ENCODE measurements around the gene NEMP2.
"Not testable (repeated sequence)": the region's sequence is repeated elsewhere in the genome, so short reads cannot be mapped to it uniquely, and the experiment has no call there.

Gene NEMP2

DNA sequence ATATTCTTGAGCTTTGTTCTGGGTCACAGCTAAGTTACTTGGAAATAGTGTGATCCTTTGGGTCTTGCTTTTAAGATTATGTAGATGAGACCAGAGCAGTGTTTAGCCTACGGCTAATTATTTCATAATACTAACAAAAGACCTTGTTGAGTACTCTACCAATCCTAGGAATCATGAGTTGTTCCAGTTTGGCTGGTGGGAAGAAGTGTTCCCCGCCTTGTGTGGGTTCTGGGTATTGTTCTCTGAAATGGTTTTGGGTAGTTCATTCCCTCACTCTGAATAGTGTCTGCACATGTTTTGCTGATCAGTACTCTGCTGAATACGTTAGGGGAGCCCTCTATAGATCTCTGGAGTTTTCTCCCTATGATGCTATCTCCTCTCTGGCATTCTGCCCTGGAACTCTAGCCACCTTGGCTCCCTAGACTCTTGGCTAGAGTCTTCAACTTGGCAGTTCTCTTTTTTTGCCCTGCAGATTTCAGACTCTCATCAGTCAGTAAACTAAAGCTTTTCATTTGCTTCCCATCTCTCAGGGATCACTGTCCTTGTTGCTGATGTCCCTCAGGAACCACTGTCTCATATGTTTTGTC lies 48.4 kb downstream of the NEMP2 start:
- DNase-seq: no peak

DNA sequence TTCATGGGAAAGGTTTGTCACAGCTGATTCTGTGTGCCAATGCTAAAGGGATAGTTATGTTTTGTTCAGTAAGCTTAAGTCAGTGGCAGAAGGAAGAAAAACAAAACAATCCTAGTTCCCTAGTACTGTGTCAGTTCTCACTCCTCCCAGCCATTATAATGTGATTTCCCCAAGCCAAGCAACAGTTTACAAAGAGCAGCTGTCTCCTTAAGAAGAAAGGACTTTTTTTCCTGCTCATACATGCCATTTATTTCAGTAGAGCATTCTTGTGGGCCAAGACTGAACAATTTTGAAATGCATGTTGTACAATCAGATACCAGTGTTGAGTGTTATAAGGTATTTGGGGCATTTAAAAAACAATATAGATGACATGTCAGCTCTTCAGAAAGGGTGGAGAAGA lies 52.1 kb downstream of the NEMP2 start:
- no peak for DNase-seq

DNA sequence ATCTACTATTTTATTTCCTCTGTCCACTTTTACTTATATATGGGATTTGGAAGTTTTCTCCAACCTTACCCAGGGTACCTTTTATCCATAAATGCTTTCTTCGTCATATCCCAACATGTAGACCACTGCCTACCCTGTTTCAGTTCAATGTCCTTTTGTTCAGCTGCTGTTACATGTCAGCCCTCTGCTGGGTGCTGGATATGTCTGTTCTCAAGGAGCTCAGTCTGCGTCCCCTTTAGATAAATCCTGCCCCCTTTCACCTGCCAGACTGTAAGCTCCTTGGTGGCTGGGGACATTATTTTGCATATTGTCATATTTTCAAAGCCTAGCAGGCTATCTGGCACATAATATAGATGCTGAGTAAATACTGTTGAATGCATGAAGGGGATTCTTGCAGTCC lies 53.2 kb downstream of the NEMP2 start:
- no peak for DNase-seq

DNA sequence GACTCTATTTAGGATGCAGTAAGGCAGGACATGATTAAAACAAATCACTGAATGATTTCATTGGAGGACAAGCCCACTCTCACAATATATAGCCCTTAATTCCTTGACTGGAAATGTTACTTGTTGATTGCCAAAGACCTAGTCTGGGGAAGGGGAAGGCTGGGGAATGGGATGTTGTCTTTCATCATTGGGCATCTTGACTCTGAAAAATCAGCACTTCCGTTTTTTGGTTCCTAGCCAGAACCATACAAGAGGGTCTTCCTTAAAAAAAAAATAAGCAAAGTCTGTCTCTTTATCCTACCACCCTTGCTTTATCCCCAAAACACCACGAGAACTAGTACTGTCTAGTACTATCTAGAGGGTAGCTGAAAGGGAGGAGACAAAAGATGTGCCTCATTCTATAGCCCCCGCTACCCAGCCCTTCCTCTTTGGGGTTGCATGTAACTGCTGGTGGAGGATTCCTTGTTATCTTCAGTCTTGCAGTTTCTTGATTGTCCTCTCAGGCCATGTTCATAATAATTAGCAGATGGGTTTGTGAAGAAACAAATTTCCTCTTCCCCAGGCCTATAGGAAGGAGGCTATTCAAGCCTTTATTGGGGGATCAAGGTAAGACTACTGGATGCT lies 55.8 kb downstream of the NEMP2 start:
- DNase-seq: no peak

GRCh38 chr2:190477661-190478454 lies 56.7 kb downstream of the NEMP2 start:
- DNase-seq: no peak

DNA sequence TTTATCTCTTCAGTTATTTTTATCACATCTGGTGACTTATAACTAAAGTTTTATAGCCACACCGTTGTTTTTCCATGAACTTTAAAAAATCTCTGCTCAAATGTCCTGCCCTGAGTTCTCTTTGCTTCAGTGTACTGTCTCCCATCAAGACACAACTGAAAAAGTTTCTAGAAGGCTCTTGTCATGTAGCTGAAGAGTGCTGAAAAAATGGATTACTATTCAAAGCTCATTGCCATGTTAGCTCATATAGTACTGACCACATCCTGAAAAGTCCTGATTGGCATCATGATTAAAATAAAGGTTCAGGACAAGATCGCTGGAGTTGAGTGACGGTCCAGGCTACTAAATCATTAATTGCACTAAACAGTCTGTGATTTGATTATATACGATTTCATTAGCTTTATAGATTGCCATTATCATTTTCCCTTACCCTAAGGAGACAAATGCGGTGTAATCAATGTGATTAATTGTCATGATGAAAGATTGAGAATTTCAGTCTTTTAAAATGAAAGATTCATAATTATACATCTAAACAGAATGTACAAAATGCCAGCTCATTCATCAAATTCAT lies 64.2 kb downstream of the NEMP2 start:
- DNase-seq: no peak

DNA sequence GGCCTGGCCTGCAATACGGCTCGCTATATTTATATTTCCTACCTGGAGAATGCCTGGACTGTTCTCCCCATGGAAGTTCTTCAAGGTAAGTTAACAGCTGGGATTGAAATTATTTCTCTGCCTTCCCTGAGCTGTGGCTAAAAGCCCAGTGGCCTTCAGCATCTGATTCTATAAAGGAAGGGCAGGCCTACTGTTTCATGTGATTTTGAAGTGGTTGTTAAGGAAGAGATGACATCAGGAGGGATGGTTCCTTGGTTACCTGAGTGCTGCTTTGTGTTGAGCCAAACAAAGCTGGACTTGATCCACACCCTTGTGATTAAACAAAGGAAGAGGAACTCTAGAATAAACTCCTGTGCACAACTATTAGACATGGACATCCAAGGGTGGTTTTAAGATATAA lies 64.8 kb downstream of the NEMP2 start:
- DNase-seq: no peak

- no peak for DNase-seq
These were observed 65.5 kb downstream of the NEMP2 start for GRCh38 chr2:190468814-190469569.

DNA sequence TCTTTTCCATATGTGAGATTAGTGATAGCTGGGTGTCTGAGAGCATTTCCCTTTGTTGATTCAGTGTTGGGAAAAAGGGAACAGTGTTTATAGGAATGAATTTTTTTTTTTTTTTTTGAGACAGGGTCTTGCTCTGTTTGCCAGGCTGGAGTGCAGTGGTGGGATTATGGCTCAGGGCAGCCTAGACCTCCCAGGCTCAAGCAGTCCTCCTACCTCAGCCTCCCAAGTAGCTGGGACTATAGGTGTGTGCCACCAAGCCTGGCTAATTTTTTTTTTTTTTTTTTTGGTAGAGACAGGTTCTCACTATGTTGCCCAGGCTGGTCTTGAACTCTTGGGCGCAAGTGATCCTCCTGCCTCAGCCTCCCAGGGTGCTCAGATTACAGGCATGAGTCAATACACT lies 66.2 kb downstream of the NEMP2 start:
- not testable (repeated sequence) for DNase-seq

GRCh38 chr2:190467575-190468083 lies 66.9 kb downstream of the NEMP2 start:
- no peak for DNase-seq

DNA sequence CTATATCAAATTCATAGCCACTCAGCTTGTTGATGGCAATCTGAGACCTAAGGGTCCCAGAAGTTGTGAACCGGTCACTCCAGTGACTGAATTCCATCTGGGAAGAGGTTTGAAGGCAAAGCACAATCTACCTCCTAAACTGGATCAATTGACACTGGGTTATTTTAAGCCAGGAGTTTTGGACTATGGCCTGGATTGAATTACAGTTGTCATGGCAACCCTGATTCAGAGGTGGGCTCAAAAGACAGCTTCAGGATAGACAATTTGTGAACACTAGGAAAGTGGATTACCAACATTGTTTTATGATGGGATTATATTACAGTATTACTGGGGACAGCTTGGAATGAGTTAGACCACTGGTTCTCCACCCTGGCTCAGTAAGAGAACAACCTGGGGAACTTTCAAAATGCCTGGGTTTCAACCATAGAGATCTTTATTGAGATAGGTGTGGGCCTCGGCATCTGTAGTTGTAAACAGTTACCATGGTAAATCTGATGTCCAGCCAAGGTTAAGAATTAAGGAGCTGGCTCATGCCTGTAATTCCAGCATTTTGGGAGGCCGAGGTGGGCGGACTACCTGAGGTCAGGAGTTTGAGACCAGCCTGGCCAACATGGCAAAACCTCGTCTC lies 67.6 kb downstream of the NEMP2 start:
- DNase-seq: no peak

DNA sequence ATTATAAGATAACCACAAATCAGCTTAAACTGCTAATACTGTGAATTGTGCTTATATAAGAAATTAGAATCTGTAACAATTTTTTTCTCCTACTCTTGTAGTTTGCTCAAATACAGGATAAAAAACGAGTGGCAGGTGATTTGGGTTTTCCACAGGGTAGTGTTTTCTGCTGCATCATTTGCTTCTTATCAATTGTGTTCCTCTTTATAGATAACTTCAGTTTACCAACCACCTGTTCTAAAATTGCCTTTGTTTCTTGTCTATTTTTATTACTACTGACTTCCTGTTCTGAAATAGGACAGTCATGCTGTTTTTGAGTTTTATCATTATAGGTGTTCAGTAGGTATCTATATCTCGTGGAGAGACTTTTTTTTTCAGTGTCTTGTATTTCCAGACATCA lies 69.5 kb downstream of the NEMP2 start:
- DNase-seq: no peak

DNA sequence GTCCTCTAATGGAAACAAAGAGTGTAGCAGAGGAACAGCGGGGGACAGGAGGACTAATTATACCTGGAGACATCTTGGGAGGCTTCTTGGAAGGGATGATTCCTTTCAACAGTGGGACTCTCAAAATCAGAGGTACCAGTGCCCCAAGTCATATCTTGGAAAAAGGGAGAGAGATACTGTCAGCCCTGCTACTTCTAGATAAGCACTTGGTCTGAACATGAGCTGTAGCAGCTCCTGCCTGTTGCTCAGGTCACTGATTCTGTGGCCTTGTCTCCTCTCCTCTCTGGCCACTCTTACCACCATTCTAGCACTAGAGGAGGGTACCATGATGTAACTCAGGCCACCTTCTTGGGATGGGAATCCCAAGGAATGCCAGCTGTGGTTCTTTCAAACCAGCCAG lies 71.9 kb downstream of the NEMP2 start:
- DNase-seq: no peak

- no peak for DNase-seq
These were observed 72.3 kb downstream of the NEMP2 start for GRCh38 chr2:190462181-190462580.

DNA sequence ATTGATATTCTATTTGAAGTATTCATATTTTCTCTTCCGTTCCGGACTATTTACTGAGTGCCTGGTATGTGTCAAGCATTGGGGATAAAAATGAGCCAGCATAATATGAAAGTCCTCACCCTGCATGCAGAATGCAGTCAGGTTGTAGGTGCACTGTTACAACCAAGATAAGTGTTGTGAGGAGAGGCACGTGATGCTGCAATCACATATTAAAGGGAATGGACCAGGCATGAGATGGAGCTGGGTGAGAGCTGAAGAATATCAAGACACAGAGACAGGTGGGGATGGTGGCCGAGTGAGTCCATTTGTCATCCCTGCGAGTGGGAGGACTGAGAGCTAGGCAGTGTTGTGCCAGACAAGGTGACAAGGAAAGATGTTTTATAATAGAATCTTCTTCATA lies 74.0 kb downstream of the NEMP2 start:
- no peak for DNase-seq

GRCh38 chr2:190459881-190460280 lies 74.6 kb downstream of the NEMP2 start:
- no peak for DNase-seq

- no peak for DNase-seq
These were observed 76.0 kb downstream of the NEMP2 start for GRCh38 chr2:190458352-190459107.

GRCh38 chr2:190457256-190457655 lies 77.3 kb downstream of the NEMP2 start:
- DNase-seq: no peak

- DNase-seq: no peak
These were observed 77.7 kb downstream of the NEMP2 start for GRCh38 chr2:190456833-190457232.

- DNase-seq: no peak
These were observed 79.0 kb downstream of the NEMP2 start for GRCh38 chr2:190455358-190456095.

- DNase-seq: no peak
These were observed 79.7 kb downstream of the NEMP2 start for GRCh38 chr2:190454795-190455194.

Data from NK-92 treated with Interleukin-12 subunit alpha and Interleukin-12 subunit beta, amount 100 ng/mL, for 24 hours (cell line).